ENCODE data around the gene CNDP2.

DNA sequence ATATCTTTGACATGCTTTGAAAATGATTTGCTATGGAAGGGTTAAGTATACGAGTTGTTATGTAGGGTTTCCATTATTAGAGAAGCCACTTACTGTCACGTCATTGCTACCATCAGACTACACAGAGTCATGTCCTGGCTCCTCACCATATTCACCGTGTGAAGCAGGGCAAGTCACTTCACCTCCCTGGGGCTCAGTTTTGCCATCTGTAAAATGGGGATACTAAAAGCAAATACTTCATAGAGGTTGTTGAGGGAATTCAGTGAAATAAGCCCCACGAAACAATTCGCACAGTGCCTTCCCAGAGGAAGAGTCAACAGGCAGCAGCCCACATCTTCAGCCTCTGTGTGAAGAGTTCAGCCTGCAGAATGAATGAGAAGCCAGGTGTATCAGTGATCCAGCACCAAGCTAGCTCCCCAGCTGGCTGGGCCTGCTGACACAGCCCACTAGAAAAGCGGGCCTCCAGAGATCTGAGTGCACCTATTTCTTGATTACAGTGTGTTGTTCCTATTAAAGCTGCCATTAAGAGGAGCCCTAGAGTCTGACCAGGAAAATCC, 42.4 kb upstream of the CNDP2 start:
- TF ChIP-seq EZH2 (IDR thresholded peaks at IDR 0.05; ENCODE audit: insufficient read depth, poor library complexity, severe bottlenecking) = no peak
- no peak for TF ChIP-seq EZH2phosphoT487 (IDR thresholded peaks at IDR 0.05; ENCODE audit: insufficient read depth, low read depth)
